GM18498 (cell line): ENCODE measurements around the gene DMD.

Experiments
- ATAC-seq: cut with Tn5 transposase; IDR thresholded peaks from one replicate; pipeline ENCODE4 v1.9.1; 2021; ENCODE audit warnings: mild to moderate bottlenecking, moderate library complexity; ENCODE audit not compliant: unreplicated experiment

The DMD gene

GRCh38 chrX:32514986-32515385 lies 696.4 kb downstream of the DMD start:
- ATAC-seq = peak; percentile 75

GRCh38 chrX:32501606-32502005 lies 709.7 kb downstream of the DMD start:
- no peak for ATAC-seq

- no peak for ATAC-seq
Observed at GRCh38 chrX:32496671-32497070, 714.7 kb downstream of the DMD start.

GRCh38 chrX:32495855-32496254 lies 715.5 kb downstream of the DMD start:
- no peak for ATAC-seq

- no peak for ATAC-seq
Observed at GRCh38 chrX:32489125-32489524, 722.2 kb downstream of the DMD start.

- ATAC-seq = no peak
Observed at GRCh38 chrX:32483534-32484136, 727.7 kb downstream of the DMD start.

GRCh38 chrX:32480019-32480418 lies 731.3 kb downstream of the DMD start:
- ATAC-seq = no peak

- no peak for ATAC-seq
Observed at GRCh38 chrX:32472364-32472763, 739.0 kb downstream of the DMD start.

- no peak for ATAC-seq
Observed at GRCh38 chrX:32455704-32456103, 755.6 kb downstream of the DMD start.

GRCh38 chrX:32451954-32452695 lies 759.2 kb downstream of the DMD start:
- ATAC-seq = no peak

- peak; percentile 73 for ATAC-seq
Observed at GRCh38 chrX:32448945-32449344, 762.4 kb downstream of the DMD start.

- ATAC-seq = peak; percentile 98
Observed at GRCh38 chrX:32448320-32448719, 763.0 kb downstream of the DMD start.

GRCh38 chrX:32447640-32448039 lies 763.7 kb downstream of the DMD start:
- no peak for ATAC-seq

- ATAC-seq = no peak
Observed at GRCh38 chrX:32443841-32444240, 767.5 kb downstream of the DMD start.

GRCh38 chrX:32421266-32421665 lies 790.1 kb downstream of the DMD start:
- ATAC-seq = no peak

- peak; percentile 68 for ATAC-seq
Observed at GRCh38 chrX:32408389-32408788, 803.0 kb downstream of the DMD start.

- ATAC-seq = peak; percentile 54
Observed at GRCh38 chrX:32397562-32398216, 813.7 kb downstream of the DMD start.

GRCh38 chrX:32395878-32396277 lies 815.5 kb downstream of the DMD start:
- ATAC-seq = no peak

GRCh38 chrX:32392655-32393054 lies 818.7 kb downstream of the DMD start:
- ATAC-seq = no peak

GRCh38 chrX:32370456-32371205 lies 840.7 kb downstream of the DMD start:
- ATAC-seq = no peak

- no peak for ATAC-seq
Observed at GRCh38 chrX:32293962-32294700, 917.2 kb downstream of the DMD start.
